Peyer's patch (tissue), 4 donors: ENCODE data around the gene IKBKE. TPM values are rescaled to one million over a fixed set of nuclear protein-coding genes. Genes with fewer than 3 reads are reported as not detected.

Source experiments
- DNase-seq, 3 donors: peaks; one replicate each; pipeline ENCODE4 v3.0.0-alpha.2; 2017 to 2019
- H3K27ac ChIP-seq, 4 donors: fragments of 200-600 bp; sonication (generic); one replicate each; pipeline ENCODE4 v1.5.1; 2016 to 2019
- H3K27me3 ChIP-seq, 2 donors: fragments of 200-600 bp; sonication (generic); one replicate each; pipeline ENCODE4 v1.5.1; 2019
- H3K36me3 ChIP-seq, 3 donors: fragments of 200-600 bp; sonication (generic); one replicate each; pipeline ENCODE4 v1.5.1; 2016 to 2019
- H3K4me1 ChIP-seq, 4 donors: fragments of 200-600 bp; sonication (generic); one replicate each; pipeline ENCODE4 v1.5.1; 2016 to 2019
- H3K4me3 ChIP-seq, 4 donors: fragments of 200-600 bp; sonication (generic); 1 replicate in 3 of 4; 2 replicates in 1 of 4; pipeline ENCODE4 v1.5.1; 2016 to 2019; ENCODE audit warnings: mild to moderate bottlenecking in 1 of 4
- H3K9me3 ChIP-seq, 4 donors: fragments of 200-600 bp; sonication (generic); one replicate each; pipeline ENCODE4 v1.5.1; 2016 to 2019; ENCODE audit warnings: mild to moderate bottlenecking in 1 of 4
- CTCF ChIP-seq, 6 experiments: fragments of 450-650 bp in 4 of 6; fragments of 200-600 bp in 2 of 6; sonication (generic) in 1 of 6; IDR thresholded peaks; one replicate each; pipeline ENCODE4 v1.5.1; 2017 to 2019; ENCODE audit warnings: antibody characterized with exemption in 6 of 6, mild to moderate bottlenecking in 3 of 6, moderate library complexity in 1 of 6
- POLR2A ChIP-seq, 2 donors: fragments of 450-650 bp; IDR thresholded peaks; one replicate each; pipeline ENCODE4 v1.5.1; 2017; ENCODE audit warnings: antibody characterized with exemption in 2 of 2, mild to moderate bottlenecking in 2 of 2, moderate library complexity in 2 of 2
- total RNA-seq, 4 donors: library from RNA; depleted of rRNA; stranded (reverse); fragments of >200 nt; gene quantifications; one replicate each; pipeline ENCODE4 v1.1.0, GENCODE V29; 2016

Gene IKBKE
- total RNA-seq, 4 donors from 2014 or later, result 5.6 to 31.4 (median 17.5) TPM

- H3K36me3 ChIP-seq, result no peaks in the 10 kb centered on the region
- no peak for DNase-seq
- H3K4me3 ChIP-seq, result no peak overlapping the region
- no peaks in the 10 kb centered on the region for H3K4me1 ChIP-seq
- no peak for TF ChIP-seq CTCF (IDR thresholded peaks at IDR 0.05)
- no peak for TF ChIP-seq POLR2A (IDR thresholded peaks at IDR 0.05)
- H3K9me3 ChIP-seq, result no peaks in the 10 kb centered on the region
- H3K27ac ChIP-seq, result no peak overlapping the region
- no peaks in the 10 kb centered on the region for H3K27me3 ChIP-seq
Measured at GRCh38 chr1:206521694-206522402, 51.6 kb downstream of the IKBKE start.

- TF ChIP-seq CTCF (IDR thresholded peaks at IDR 0.05), result no peak
- no peak for TF ChIP-seq POLR2A (IDR thresholded peaks at IDR 0.05)
- no peak overlapping the region for H3K27ac ChIP-seq
- H3K4me1 ChIP-seq, result no peaks in the 10 kb centered on the region
- H3K27me3 ChIP-seq, result no peaks in the 10 kb centered on the region
- H3K36me3 ChIP-seq, result no peaks in the 10 kb centered on the region
- peak in 1 of 3 donors; percentile 33 for DNase-seq
- H3K9me3 ChIP-seq, result no peaks in the 10 kb centered on the region
- no peak overlapping the region for H3K4me3 ChIP-seq
Measured at GRCh38 chr1:206524739-206525364, 54.6 kb downstream of the IKBKE start.

GRCh38 chr1:206526064-206526911, 56.0 kb downstream of the IKBKE start:
- Histone ChIP-seq H3K36me3 (no peaks in the 10 kb centered on the region), H3K9me3 (no peaks in the 10 kb centered on the region), H3K27me3 (no peaks in the 10 kb centered on the region), H3K27ac (no peak overlapping the region), H3K4me1 (no peaks in the 10 kb centered on the region), H3K4me3 (no peak overlapping the region)
- DNase-seq, result peak in 1 of 3 donors; percentile 27
- TF ChIP-seq POLR2A (IDR thresholded peaks at IDR 0.05) (no peak), CTCF (IDR thresholded peaks at IDR 0.05) (no peak)

- H3K4me3 ChIP-seq, result no peak overlapping the region
- no peak for DNase-seq
- H3K27ac ChIP-seq, result no peak overlapping the region
- no peaks in the 10 kb centered on the region for H3K27me3 ChIP-seq
- no peaks in the 10 kb centered on the region for H3K36me3 ChIP-seq
- no peak for TF ChIP-seq POLR2A (IDR thresholded peaks at IDR 0.05)
- no peak for TF ChIP-seq CTCF (IDR thresholded peaks at IDR 0.05)
- no peaks in the 10 kb centered on the region for H3K9me3 ChIP-seq
- no peaks in the 10 kb centered on the region for H3K4me1 ChIP-seq
Measured at GRCh38 chr1:206529425-206529824, 59.1 kb downstream of the IKBKE start.

GRCh38 chr1:206532368-206532767, 62.1 kb downstream of the IKBKE start:
- H3K27ac ChIP-seq, result no peak overlapping the region
- DNase-seq, result no peak
- no peaks in the 10 kb centered on the region for H3K9me3 ChIP-seq
- no peaks in the 10 kb centered on the region for H3K4me1 ChIP-seq
- no peaks in the 10 kb centered on the region for H3K27me3 ChIP-seq
- no peak overlapping the region for H3K4me3 ChIP-seq
- TF ChIP-seq CTCF (IDR thresholded peaks at IDR 0.05) (no peak), POLR2A (IDR thresholded peaks at IDR 0.05) (no peak)
- no peaks in the 10 kb centered on the region for H3K36me3 ChIP-seq
